Measurements from ENCODE around the gene ECE2.
A peak's percentile ranks its signal among the peaks of the same experiment; 100 is the strongest.

The ECE2 gene

GRCh38 chr3:184275961-184276910 is at the start of gene ECE2:
Gene ECE2 (plus strand): TSS chr3:184276022. CDS start chr3:184276154, 132 bp downstream.
- DNase-seq = peak in 1 of 10 donors; percentile 84
- intact Hi-C loops (cut with DNase I) = no loop called here

DNA sequence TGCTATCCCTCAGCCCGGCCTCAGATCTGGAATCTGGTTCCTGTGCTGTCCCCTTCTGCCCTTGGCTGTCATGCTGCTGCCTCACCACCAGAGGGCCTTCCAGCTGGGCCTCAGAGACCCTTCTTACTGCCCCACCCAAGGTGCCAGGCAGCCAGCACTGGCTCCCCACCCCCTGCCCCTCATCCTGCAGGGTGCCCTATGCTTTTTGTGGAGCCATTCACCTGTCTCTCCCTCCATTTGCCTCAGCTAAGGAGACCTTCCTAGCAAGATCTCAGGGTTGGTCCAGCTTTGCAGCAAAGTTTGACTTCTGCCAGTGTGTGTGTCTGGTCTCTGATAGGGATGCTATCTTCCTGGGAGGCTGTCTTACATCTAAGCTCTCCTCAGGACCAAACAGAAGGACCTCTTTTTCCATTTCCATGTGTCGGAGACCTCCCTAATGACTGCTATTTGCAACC is 48.3 kb upstream of the ECE2 start:
- intact Hi-C loops (cut with DNase I) = no loop called here
- DNase-seq = peak in 2 of 10 donors; percentile 34 to 74

DNA sequence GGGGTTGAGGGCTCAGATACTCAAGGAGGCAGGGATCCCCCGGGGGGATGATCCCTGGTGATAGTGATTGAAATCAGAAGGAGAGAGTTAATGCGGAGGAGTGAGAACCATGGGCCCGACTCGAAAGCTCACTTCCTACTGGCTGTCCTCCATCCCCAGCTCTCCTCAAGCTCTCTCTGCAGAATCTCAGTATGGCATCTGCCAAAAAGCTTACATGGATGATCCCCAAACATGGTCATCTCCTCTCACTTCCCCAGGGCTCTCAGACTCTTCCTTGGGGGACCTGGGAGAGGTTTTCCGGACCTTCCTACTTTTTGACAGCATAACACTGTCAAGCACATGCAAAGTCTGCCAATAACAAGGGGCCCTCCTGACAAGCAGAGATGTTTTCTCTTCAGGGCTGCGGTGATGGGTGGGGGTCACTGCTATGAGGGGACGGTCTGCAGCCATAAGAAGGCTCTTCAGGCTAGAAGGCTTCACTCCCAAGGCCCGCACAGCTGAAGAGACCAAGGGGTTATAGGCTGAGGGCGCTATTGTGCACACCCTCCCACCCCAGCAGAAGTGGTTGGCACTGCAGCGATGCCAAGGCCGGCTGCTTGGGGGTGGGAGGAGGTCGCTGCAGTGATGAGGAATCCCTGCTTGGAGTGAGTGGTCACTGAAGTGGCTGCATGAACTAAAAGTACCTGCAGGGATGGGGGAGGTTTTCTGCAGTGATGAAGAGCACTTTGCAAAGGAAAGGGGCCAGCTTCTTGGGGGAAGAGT is 47.3 kb upstream of the ECE2 start:
- DNase-seq = peak in 2 of 10 donors; percentile 75 to 77
- intact Hi-C loops (cut with DNase I) = no loop called here

DNA sequence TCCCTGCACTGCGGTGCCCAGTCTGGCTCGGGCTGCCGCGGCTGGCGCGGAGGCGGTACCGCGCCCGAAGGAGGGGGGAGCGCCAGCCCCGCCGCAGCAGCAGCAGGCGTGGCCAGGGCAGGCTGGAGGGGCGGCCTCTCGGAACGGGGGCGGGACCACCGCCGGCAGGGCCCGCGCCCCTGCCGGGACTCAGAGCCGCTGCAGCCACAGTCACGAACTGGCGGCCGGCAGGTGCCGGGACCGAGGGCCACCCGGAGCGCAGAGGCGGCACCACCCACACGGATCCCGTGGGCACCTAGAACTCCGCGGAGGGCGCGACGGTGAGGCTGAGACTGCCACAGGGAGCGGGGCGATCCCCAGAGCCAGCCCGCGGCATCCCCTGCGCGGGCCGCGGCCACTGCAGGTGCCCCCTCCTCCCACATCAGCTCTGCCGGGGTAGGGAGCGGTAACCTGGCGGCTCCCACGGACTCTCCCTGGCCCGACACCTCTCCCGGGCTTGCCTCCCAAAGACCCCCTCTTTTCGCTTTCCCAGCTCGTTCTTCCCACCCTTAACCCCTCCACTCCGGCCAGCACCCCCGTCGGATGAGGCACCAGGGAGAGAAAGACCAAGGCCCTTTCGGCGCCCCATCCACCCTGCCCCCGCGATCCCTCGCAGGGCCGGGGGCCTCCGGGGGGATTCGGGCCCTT is 46.3 kb upstream of the ECE2 start, which contains the start of gene VWA5B2:
Gene VWA5B2, plus strand, starts transcription at position 192 of the 687 bp plus-strand sequence. CDS start 944 bp downstream, outside the sequence.
- intact Hi-C loops (cut with DNase I) = no loop called here

DNA sequence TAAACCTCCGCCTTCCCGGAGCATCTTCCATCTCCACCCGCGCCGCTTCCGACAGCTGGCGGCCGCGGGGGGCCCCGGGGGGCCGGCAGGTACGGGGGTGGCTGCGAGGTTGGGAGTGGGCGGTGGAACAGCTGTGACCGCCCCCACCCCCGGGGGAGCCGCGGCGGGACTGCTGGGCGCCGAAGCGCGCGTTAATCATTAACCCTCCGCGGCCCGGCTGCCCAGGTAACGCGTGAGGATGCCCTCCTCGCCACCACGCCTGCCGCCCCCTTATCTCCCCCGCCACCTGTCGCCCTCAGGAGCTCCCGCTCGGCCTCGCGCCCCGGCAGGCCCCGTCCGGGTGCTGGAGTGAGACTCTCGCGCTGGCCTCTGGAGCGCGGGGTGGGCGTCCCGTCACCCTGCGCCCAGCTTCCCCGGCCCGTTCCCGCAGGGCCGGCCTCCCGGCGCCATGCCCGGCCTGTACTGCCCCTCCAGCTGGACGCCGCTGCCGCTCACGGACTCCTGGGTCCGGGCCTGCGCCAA is 45.7 kb upstream of the ECE2 start:
- intact Hi-C loops (cut with DNase I) = no loop called here
- DNase-seq = peak in 1 of 10 donors; percentile 85

More for the DNA sequence above, 46.3 kb upstream of the ECE2 start, which contains the start of gene VWA5B2:
- DNase-seq = peak; percentile 24 to 97 (median 73)

GRCh38 chr3:184230603-184231528 is 45.0 kb upstream of the ECE2 start:
- DNase-seq = peak in 4 of 10 donors; percentile 28 to 92 (median 65)
- intact Hi-C loops (cut with DNase I) = no loop called here

DNA sequence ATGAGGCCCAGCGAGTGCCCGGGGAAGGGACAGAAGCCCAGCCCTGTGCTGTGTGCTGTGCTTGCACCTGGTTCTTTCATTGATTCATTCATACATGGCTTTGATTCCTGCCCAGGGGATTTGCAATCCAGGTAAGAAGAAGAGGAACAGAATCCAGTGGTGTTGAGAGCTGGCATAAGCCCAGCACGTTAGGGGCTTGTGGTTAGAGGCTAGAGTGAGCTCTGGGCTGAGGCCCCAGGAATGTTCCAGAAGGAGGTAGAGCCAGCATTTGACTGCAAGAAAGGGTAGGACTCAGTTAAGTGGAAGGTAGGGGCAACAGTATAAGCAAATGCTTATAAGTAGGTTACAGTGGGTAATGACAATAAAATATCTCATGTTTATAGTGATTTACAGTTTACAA is 44.2 kb upstream of the ECE2 start:
- no peak for DNase-seq
- intact Hi-C loops (cut with DNase I) = no loop called here

DNA sequence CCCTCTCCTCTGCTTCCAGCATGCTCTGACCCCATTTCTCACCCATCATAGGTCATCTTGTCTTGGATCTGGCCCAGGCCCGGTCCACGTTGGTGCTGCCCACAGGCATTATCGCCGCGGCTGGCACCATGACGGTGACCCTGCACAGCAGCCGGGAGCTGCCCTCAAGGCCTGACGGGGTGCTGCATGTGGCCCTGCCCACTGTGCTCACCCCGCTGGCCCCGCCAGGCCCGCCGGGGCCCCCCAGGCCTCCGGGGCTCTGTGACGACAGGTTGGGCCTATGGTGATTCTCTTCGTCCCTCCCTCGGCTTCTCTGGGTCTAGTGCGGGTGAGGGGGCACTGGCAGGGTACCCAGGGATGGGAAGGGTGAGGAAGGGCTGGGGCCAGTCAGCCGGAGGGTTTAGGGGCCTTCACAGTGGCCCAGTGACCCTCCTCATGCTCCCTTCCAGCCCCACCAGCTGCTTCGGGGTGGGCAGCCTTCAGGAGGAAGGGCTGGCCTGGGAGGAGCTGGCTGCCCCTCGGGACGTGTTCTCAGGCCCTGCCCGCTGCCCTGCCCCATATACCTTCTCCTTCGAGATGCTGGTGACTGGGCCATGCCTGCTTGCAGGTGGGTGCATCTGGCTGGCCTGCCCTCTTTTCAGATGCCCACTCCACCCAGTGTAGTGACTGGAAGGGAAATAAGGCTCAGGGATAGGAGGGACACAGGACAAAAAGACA is 42.5 kb upstream of the ECE2 start:
- DNase-seq = no peak
- intact Hi-C loops (cut with DNase I) = no loop called here

GRCh38 chr3:184234224-184234623 is 41.6 kb upstream of the ECE2 start:
- peak; percentile 50 to 95 (median 66) for DNase-seq
- intact Hi-C loops (cut with DNase I) = no loop called here

DNA sequence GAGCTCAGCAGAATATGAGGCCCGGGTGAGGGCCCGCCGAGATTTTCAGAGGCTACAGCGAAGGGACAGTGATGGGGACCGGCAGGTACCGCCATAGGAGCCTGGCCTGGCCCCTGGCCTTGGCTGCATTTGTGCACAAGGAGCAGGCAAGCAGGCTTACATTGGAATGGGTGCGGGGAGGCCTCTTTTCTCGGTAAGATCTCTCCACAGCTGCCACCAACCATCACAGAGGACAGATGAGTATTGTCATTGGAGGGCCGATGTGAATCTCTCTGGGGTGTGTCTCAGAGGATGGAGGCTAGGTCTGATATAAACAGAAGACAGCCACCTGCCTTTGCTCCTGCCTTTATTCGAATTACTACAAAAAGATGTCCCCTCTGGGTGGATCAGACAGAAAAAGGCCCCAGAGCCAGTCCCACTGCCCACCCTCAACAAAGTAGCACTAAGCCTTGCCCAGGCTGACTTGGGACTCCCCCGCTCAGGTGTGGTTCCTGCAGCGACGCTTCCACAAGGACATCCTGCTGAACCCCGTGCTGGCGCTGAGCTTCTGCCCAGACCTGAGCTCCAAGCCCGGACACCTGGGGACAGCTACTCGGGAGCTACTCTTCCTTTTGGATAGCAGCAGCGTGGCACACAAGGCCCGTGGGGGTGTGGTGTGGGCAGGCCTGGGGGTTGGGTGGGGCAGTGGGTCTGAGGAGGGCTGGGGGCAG is 41.0 kb upstream of the ECE2 start:
- peak in 1 of 10 donors; percentile 56 for DNase-seq
- intact Hi-C loops (cut with DNase I) = no loop called here

DNA sequence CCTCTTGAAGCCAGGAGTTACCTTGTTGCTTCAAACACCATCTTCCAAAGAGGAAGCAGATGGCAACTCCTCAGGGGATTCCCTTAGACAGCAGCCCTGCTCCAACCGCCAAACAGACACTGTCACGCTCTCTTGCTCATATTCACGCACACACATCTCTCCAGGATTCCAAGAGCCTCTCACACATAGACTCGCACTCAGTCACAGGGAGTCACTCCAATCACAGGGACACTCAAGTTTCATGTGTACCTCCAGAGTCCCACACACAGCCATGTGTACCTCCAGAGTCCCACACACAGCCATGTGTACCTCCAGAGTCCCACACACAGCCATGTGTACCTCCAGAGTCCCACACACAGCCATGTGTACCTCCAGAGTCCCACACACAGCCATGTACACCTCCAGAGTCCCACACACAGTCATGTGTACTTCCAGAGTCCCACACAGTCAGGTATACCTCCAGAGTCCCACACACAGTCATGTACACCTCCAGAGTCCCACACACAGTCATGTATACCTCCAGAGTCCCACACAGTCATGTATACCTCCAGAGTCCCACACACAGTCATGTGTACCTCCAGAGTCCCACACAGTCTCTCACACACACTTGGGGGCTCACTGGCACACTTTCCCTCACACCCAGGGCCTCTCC is 40.3 kb upstream of the ECE2 start:
- no peak for DNase-seq
- intact Hi-C loops (cut with DNase I) = no loop called here

DNA sequence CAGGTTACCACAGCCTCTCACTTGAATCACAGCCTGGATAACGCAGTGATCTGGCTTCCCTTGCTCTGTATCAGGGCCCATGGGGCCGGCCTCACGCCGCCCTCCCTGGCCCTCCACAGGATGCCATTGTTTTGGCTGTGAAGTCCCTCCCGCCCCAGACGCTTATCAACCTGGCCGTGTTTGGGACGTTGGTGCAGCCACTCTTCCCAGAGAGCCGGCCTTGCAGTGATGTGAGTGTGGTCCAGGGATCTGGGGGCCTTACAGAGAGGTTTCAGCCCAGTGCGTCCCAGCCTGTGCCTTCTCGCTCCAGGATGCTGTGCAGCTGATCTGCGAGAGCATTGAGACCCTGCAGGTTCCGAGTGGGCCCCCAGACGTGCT is 39.8 kb upstream of the ECE2 start:
- DNase-seq = no peak
- intact Hi-C loops (cut with DNase I) = no loop called here

GRCh38 chr3:184236636-184237035 is 39.2 kb upstream of the ECE2 start:
- intact Hi-C loops (cut with DNase I) = no loop called here
- DNase-seq = no peak

DNA sequence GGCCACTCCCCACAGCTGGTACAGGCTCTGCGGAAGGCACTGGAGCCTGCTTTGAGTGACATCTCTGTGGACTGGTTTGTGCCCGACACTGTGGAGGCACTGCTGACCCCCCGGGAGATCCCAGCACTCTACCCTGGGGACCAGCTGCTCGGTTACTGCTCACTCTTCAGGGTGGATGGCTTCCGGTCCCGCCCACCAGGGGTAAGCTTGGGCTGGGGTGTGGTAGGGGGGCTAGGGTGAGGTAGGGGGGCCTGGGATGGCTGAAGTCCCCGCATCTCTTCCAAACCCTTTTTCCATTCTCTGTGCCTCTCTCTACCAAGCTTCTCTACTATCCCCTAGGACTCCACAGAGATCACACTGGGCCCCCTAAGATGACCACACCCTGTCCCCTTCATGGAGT is 38.6 kb upstream of the ECE2 start:
- no peak for DNase-seq
- intact Hi-C loops (cut with DNase I) = no loop called here

DNA sequence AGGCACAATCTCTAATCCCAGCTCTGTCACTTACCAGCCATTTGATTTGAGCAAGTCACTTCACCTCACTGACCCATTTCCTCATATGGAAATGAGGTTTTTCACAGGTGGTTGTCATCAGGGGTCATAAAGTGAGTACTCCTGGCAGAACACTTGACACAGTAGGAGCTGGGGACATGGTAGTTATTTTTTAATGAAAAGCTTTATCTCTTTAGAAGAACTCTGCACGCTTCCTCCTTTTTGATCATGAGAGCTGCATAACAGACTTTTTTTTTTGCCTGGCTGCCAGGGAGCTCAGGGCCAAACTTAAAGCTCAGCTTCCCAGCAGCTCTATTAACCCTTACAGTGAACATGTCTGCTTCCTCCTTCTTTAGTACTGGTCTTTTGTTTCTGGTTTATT is 38.0 kb upstream of the ECE2 start:
- no peak for DNase-seq
- intact Hi-C loops (cut with DNase I) = no loop called here

- peak in 1 of 10 donors; percentile 58 for DNase-seq
- intact Hi-C loops (cut with DNase I) = no loop called here
Observed at GRCh38 chr3:184238246-184238818, 37.5 kb upstream of the ECE2 start.

- intact Hi-C loops (cut with DNase I) = no loop called here
- peak in 1 of 10 donors; percentile 51 for DNase-seq
Observed at GRCh38 chr3:184239221-184239620, 36.6 kb upstream of the ECE2 start.

Data from posterior cingulate gyrus (tissue), 11 donors.